IMR-90 (cell line): ENCODE data around the gene ILDR2. TPM values are rescaled to one million over a fixed set of nuclear protein-coding genes. Genes with fewer than 3 reads are reported as not detected.

Source experiments
- ATAC-seq: fragments of 200-7000 bp; cut with Tn5 transposase; 2 replicates; pipeline ENCODE4 v1.9.1; 2020; ENCODE audit warnings: low read depth, mild to moderate bottlenecking, moderate library complexity
- BruUV-seq: library from RNA; stranded (reverse); fragments of 400-500 nt; replicated peaks from 2 replicates; lab custom pipeline; 2021; lab: Mats Ljungman, UMichigan
- CTCF ChIA-PET: fragments of 300-600 bp; formaldehyde crosslinking; extraction: SDS; loops from one replicate; lab custom pipeline; 2021; ENCODE audit warnings: antibody characterized with exemption; lab: Yijun Ruan, JAX
- POLR2A ChIA-PET: fragments of 300-600 bp; sonication (Branson Sonifier 250); formaldehyde crosslinking; loops from one replicate; lab custom pipeline; 2022; ENCODE audit warnings: antibody characterized with exemption; ENCODE audit not compliant: unreplicated experiment; lab: Charles Lee
- DNase-seq: peaks from one replicate; pipeline ENCODE4 v3.0.0; 2013
- H2AFZ ChIP-seq: replicated peaks from 2 replicates; pipeline ENCODE3; 2013; ENCODE audit warnings: low read length, mild to moderate bottlenecking; ENCODE audit not compliant: poor library complexity
- H2AK5ac ChIP-seq: 2 replicates; pipeline ENCODE4 v1.6.1; 2013; ENCODE audit warnings: low read depth, low read length, inconsistent platforms
- H2AK9ac ChIP-seq: replicated peaks from 2 replicates; pipeline ENCODE3; 2013; ENCODE audit warnings: mild to moderate bottlenecking, low read depth, low read length, moderate library complexity; ENCODE audit not compliant: poor library complexity
- H2BK120ac ChIP-seq: 2 replicates; pipeline ENCODE4 v1.6.1; 2013; ENCODE audit warnings: low read depth, low read length, inconsistent platforms
- H2BK15ac ChIP-seq: 3 replicates; pipeline ENCODE4 v1.6.1; 2013; ENCODE audit warnings: low read depth, low read length, inconsistent platforms
- H2BK20ac ChIP-seq: 2 replicates; pipeline ENCODE4 v1.6.1; 2013; ENCODE audit warnings: low read depth, mild to moderate bottlenecking, inconsistent platforms, low read length, moderate library complexity
- H2BK5ac ChIP-seq: 2 replicates; pipeline ENCODE4 v1.6.1; 2013; ENCODE audit warnings: mild to moderate bottlenecking, low read depth, low read length, inconsistent platforms; ENCODE audit not compliant: poor library complexity, severe bottlenecking
- H3K14ac ChIP-seq: replicated peaks from 2 replicates; pipeline ENCODE4 v1.6.1; 2013; ENCODE audit warnings: low read depth, low read length, inconsistent platforms
- H3K18ac ChIP-seq: 2 replicates; pipeline ENCODE4 v1.6.1; 2013; ENCODE audit warnings: low read depth, low read length, control low read depth
- H3K23ac ChIP-seq: 2 replicates; pipeline ENCODE4 v1.6.1; 2013; ENCODE audit warnings: low read depth, low read length, inconsistent platforms
- H3K27ac ChIP-seq: 2 replicates; pipeline ENCODE4 v1.5.1; 2013; ENCODE audit warnings: mild to moderate bottlenecking, control low read depth, low read length; ENCODE audit not compliant: insufficient read depth
- H3K27me3 ChIP-seq: 2 replicates; pipeline ENCODE4 v1.6.1; 2013; ENCODE audit warnings: low read length; ENCODE audit not compliant: control insufficient read depth, insufficient read depth
- H3K36me3 ChIP-seq: 2 replicates; pipeline ENCODE4 v1.6.1; 2013; ENCODE audit warnings: low read length, mixed read lengths; ENCODE audit not compliant: control insufficient read depth, insufficient read depth
- H3K4ac ChIP-seq: 2 replicates; pipeline ENCODE4 v1.6.1; 2013; ENCODE audit warnings: low read depth, low read length, inconsistent platforms
- H3K4me1 ChIP-seq: 2 replicates; pipeline ENCODE4 v1.6.1; 2013; ENCODE audit warnings: low read length, mixed read lengths; ENCODE audit not compliant: control insufficient read depth, insufficient read depth
- H3K4me2 ChIP-seq: 2 replicates; pipeline ENCODE4 v1.6.1; 2013; ENCODE audit warnings: low read depth, mild to moderate bottlenecking, control low read depth, low read length, moderate library complexity
- H3K4me3 ChIP-seq: 2 replicates; pipeline ENCODE4 v1.5.1; 2013; ENCODE audit warnings: low read depth, mild to moderate bottlenecking, control low read depth, low read length, moderate library complexity; ENCODE audit not compliant: insufficient read depth
- H3K56ac ChIP-seq: 2 replicates; pipeline ENCODE4 v1.6.1; 2013; ENCODE audit warnings: low read length, inconsistent platforms; ENCODE audit not compliant: insufficient read depth; ENCODE audit errors: extremely low read depth
- H3K79me1 ChIP-seq, 2 experiments: 2 replicates each; pipeline ENCODE4 v1.6.1; 2013; ENCODE audit warnings: low read length in 2 of 2, inconsistent platforms in 1 of 2, low read depth in 1 of 2
- H3K9ac ChIP-seq: 2 replicates; pipeline ENCODE4 v1.6.1; 2013; ENCODE audit warnings: low read depth, low read length, control low read depth
- H3K9me1 ChIP-seq: 2 replicates; pipeline ENCODE4 v1.6.1; 2013; ENCODE audit warnings: low read length, inconsistent platforms; ENCODE audit not compliant: insufficient read depth
- H3K9me3 ChIP-seq: 2 replicates; pipeline ENCODE4 v1.6.1; 2013; ENCODE audit warnings: low read length; ENCODE audit not compliant: control insufficient read depth, insufficient read depth
- H4K20me1 ChIP-seq: 2 replicates; pipeline ENCODE4 v1.6.1; 2013; ENCODE audit warnings: low read length, inconsistent platforms; ENCODE audit not compliant: insufficient read depth
- H4K5ac ChIP-seq: 2 replicates; pipeline ENCODE4 v1.6.1; 2013; ENCODE audit warnings: mild to moderate bottlenecking, low read depth, low read length, control low read depth
- H4K8ac ChIP-seq, 2 experiments: 2 replicates each; pipeline ENCODE4 v1.6.1; 2013; ENCODE audit warnings: low read depth in 2 of 2, low read length in 2 of 2, control low read depth in 1 of 2, inconsistent platforms in 1 of 2
- H4K91ac ChIP-seq: 2 replicates; pipeline ENCODE4 v1.6.1; 2013; ENCODE audit warnings: low read depth, low read length, inconsistent platforms; ENCODE audit not compliant: insufficient read depth
- BHLHE40 ChIP-seq: fragments of 150-350 bp; IDR thresholded peaks from 2 replicates; pipeline ENCODE4 v1.6.1; 2016; ENCODE audit warnings: mild to moderate bottlenecking, low read depth, low read length
- FOS ChIP-seq: fragments of 150-350 bp; IDR thresholded peaks from 2 replicates; pipeline ENCODE4 v1.6.1; 2016; ENCODE audit warnings: low read depth, low read length
- MAFK ChIP-seq: IDR thresholded peaks from 2 replicates; pipeline ENCODE4 v1.6.1; 2012; ENCODE audit warnings: low read depth, low read length, improper control_type of control experiment
- MXI1 ChIP-seq: IDR thresholded peaks from 2 replicates; pipeline ENCODE4 v1.6.1; 2012; ENCODE audit warnings: low read depth, mild to moderate bottlenecking, low read length, moderate library complexity, borderline replicate concordance
- NFE2L2 ChIP-seq: fragments of 150-350 bp; IDR thresholded peaks from 2 replicates; pipeline ENCODE4 v1.6.1; 2016; ENCODE audit warnings: low read depth, mild to moderate bottlenecking, low read length
- WGBS, 2 experiments: methylation state at CpG; one replicate each; pipeline versions ENCODE4 v1.1.5 to v1.1.7; 2013; ENCODE audit warnings: missing lambda C conversion rate in 2 of 2; ENCODE audit not compliant: insufficient read length in 1 of 2; ENCODE audit errors: extremely low coverage in 2 of 2; 5-methylcytosine and 5-hydroxymethylcytosine counted together
- dilution Hi-C: fragments of 300-500 bp; cut with HindIII; formaldehyde crosslinking; loops from one replicate; pipeline ENCODE4 v1.14.3; 2018; ENCODE audit warnings: low sequenced_read_pairs; ENCODE audit not compliant: unreplicated experiment
- in situ Hi-C: fragments of 300-500 bp; cut with MboI; formaldehyde crosslinking; loops from 3 replicates; pipeline ENCODE4 v1.14.3; 2019; ENCODE audit warnings: low sequenced_read_pairs, inconsistent platforms, mixed read lengths
- intact Hi-C: fragments of 100-400 bp; cut with micrococcal nuclease; formaldehyde crosslinking; loops from 2 replicates; pipeline ENCODE4 v1.10.0; 2022
- polyA plus RNA-seq, 3 experiments: library from polyadenylated mRNA; depleted of rRNA; stranded (reverse); fragments of >200 nt; gene quantifications; 2 replicates each; pipeline ENCODE4 v1.2.3, GENCODE V29; 2012; ENCODE audit warnings: low replicate concordance in 1 of 3
- total RNA-seq: library from RNA; depleted of rRNA; stranded (reverse); fragments of >200 nt; gene quantifications from 2 replicates; pipeline ENCODE4 v1.2.3, GENCODE V29; 2012

The ILDR2 gene
- total and polyA plus RNA-seq, 2 of the 4 experiments (the other 2 are of a cell fraction): under 0.01 TPM; not detected in 1

DNA sequence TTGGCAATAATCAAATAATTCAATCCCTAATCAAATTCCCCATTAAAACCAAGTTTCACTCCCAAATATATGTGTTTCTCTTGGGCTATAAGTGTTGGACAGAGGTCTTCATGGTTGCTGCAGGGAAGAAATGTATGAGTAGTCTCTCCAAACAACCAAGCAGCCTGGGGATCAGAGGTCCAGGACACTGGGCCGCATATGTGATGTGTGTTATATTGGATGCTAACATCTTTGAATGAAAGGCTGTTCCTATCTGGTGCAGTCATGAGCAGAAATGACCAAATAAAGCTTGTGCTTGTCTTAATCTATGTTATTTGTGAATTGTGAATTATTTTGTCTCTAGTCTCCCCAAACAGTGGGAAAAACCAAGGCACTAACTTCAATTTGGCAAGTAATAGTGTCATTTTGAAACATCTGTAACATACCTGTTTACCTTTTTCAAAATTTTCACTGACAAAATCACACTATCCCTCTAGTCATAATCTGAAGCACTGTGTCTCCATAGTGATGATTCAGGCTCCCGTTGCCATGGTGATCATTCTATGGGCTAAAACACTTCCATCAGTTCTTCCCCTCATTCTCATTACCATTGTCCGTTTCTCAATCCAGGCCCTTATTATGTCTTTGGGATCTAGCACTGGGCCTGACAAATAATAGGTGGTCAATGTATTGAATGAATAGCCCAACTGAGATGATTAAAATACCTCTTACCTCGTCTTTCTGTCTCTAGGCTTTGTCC is 86.8 kb downstream of the ILDR2 start:
- no TSS peak for BruUV-seq
- Histone ChIP-seq H4K91ac (no peak overlapping the region), H3K56ac (no peak overlapping the region), H3K4me2 (no peak overlapping the region), H3K79me1 (no peaks in the 10 kb centered on the region), H4K5ac (no peak overlapping the region), H3K9ac (no peak overlapping the region), H3K27ac (no peak overlapping the region), H3K36me3 (no peaks in the 10 kb centered on the region), H3K27me3 (peaks cover 25% of the 10 kb centered on the region), H2BK5ac (no peak overlapping the region), H3K14ac (no peak overlapping the region), H2BK15ac (no peak overlapping the region), H4K8ac (no peak overlapping the region), H3K4me3 (no peak overlapping the region), H3K9me3 (no peaks in the 10 kb centered on the region), H2AK5ac (no peak overlapping the region), H3K9me1 (no peaks in the 10 kb centered on the region; the same call in 1 of the 2 replicates), H2BK120ac (no peak overlapping the region), H3K23ac (no peak overlapping the region), H3K4me1 (no peaks in the 10 kb centered on the region), H3K18ac (no peak overlapping the region), H3K4ac (no peak overlapping the region), H2AK9ac (no peak overlapping the region), H2BK20ac (no peak overlapping the region), H4K20me1 (no peaks in the 10 kb centered on the region), H2AFZ (no peak overlapping the region)
- no peak for ATAC-seq
- ChIA-PET POLR2A (no interaction called here), CTCF (no interaction called here)
- intact Hi-C loops (no loop called here), dilution Hi-C loops (no loop called here), in situ Hi-C loops (no loop called here)
- TF ChIP-seq MAFK: no peak
- TF ChIP-seq FOS: no peak
- no peak for TF ChIP-seq BHLHE40
- no peak for TF ChIP-seq MXI1
- TF ChIP-seq NFE2L2: no peak
- no peak for DNase-seq
- 80% methylated on average over 1 of the region's 4 CpGs; no CpG with 5 or more reads in 1 of the 2 experiments for WGBS, 2 experiments
